Left lobe of liver (tissue), 2 donors: ENCODE data around the gene PRPSAP2. TPM values are rescaled to one million over a fixed set of nuclear protein-coding genes. Genes with fewer than 3 reads are reported as not detected.
A peak's percentile ranks its signal among the peaks of the same experiment; 100 is the strongest.
"Not testable (repeated sequence)": the region's sequence is repeated elsewhere in the genome, so short reads cannot be mapped to it uniquely, and the experiment has no call there.

Source experiments
- ATAC-seq: fragments of 200-7000 bp; cut with Tn5 transposase; one replicate; pipeline ENCODE4 v1.9.1; 2020; ENCODE audit warnings: mild to moderate bottlenecking, moderate library complexity
- DNase-seq: peaks from one replicate; pipeline ENCODE4 v3.0.0-alpha.2; 2020; ENCODE audit warnings: low spot score
- total RNA-seq: library from RNA; stranded (reverse); gene quantifications from one replicate; pipeline ENCODE4 v1.2.1, GENCODE V29; 2021
- donor health status: DM: no; HTN: no; CAD: no; lungs with moderate emphysema.
- donor health status: DM: no; HTN: yes; CAD: no.

PRPSAP2 gene
- total RNA-seq, 1 donor from 2014 or later = 15.6 TPM

DNA sequence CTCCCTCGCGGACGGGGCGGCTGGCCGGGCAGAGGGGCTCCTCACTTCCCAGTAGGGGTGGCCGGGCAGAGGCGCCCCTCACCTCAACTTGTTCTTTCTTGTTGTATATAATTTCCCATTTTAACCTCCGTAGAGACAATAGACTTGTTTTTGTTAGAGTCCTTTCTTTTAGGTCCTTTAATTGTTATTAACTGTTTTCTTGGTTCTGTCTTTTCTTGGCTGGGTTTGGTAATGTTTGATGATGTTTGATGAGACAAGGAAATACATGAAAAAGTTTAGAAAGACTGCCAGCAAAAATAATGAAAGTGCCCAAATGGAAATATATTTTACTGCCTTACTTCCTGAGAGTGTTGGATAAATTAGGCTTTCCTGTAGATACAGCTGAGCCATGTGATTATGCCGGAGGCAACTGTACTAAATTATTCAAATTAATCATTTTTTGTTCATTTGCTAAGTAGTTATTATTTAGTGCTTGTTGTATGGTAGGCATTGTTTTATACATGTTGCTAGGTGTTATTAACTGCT, 30.9 kb downstream of the PRPSAP2 start:
- DNase-seq = no peak
- no peak for ATAC-seq

DNA sequence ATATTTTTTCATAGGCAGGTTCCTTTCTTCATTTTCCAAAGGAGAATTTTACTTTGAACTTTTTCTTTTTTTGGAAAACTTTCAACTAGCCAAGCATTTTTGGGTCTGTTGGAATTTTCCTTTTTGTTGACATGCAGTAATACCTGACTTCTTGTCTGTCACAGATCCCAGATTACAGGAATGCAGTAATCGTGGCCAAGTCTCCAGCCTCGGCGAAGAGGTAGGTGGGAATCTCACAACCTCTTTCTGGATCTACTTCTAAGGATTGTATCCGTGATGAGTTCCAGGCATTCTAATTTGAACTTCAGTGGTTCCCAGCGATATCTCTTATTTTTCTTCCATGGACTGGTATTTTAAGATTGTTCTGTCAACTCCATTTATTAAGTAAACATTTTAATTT, 31.7 kb downstream of the PRPSAP2 start:
- peak; percentile 76 for ATAC-seq
- DNase-seq = no peak

GRCh38 chr17:18891541-18891940, 33.6 kb downstream of the PRPSAP2 start:
- DNase-seq (no peak), ATAC-seq (no peak)

GRCh38 chr17:18896146-18896545, 38.2 kb downstream of the PRPSAP2 start:
- ATAC-seq (no peak), DNase-seq (no peak)

DNA sequence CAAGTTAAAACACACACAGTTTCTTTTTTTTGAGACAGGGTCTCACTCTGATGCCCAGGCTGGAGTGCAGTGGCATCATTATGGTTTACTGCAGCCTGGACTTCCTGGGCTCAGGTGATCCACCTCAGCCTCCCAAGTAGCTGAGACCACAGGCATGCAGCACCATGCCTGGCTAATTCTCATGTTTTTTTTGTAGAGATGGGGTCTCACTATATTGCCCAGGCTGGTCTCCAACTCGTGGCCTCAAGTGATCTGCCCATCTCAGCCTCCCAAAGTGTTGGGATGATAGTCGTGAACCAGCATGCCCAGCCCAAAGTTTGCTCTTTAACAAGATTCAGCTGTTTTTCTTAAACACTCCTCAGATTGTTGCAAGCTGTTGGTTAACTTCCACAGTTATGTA, 39.0 kb downstream of the PRPSAP2 start:
- ATAC-seq = no peak
- DNase-seq = no peak

GRCh38 chr17:18904482-18904881, 46.6 kb downstream of the PRPSAP2 start:
- DNase-seq (no peak), ATAC-seq (no peak)

DNA sequence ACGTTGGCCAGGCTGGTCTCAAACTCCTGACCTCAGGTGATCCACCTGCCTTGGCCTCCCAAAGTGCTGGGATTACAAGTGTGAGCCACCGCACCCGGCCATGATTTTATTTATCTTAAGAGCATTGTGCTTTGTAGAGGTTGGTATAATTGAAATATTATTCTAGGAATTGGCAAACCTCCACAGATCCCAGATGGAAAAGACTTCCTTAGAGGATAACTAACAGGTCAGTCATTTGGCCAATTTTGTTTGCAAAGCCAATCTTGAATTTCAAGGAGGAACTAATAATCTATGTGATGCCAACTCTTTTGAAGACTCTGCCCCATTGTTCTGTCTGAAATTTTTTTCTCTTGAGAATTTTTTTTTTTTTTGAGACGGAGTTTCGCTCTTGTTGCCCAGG, 47.3 kb downstream of the PRPSAP2 start:
- ATAC-seq = no peak
- DNase-seq = no peak

DNA sequence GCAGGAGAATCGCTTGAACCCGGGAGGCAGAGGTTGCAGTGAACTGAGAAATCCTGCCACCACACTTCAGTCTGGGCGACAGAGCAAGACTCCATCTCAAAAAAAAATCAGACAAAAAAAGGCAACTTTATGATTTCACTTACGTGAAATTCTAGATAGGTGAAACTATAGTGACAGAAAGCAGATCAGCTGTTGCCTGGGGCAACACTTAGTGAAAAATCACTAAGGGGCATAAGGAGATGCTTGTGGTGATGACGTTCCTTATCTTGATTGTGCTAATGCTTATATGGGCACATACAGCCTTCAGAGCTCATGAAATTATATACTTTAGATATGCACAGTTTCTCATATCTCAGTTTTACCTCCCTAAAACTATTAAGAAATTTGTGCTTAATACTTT, 52.4 kb downstream of the PRPSAP2 start:
- no peak for ATAC-seq
- DNase-seq = no peak

GRCh38 chr17:18910881-18911280, 53.0 kb downstream of the PRPSAP2 start:
- ATAC-seq = no peak

GRCh38 chr17:18916816-18917500, 59.0 kb downstream of the PRPSAP2 start:
- DNase-seq (no peak), ATAC-seq (no peak)

More at GRCh38 chr17:18910881-18911280, 53.0 kb downstream of the PRPSAP2 start:
- peak; percentile 2 for DNase-seq

GRCh38 chr17:18917506-18918032, 59.6 kb downstream of the PRPSAP2 start:
- ATAC-seq (no peak), DNase-seq (no peak)

GRCh38 chr17:18919963-18920362, 62.0 kb downstream of the PRPSAP2 start:
- ATAC-seq (peak; percentile 88), DNase-seq (peak; percentile 66)

GRCh38 chr17:18920911-18921441, 63.0 kb downstream of the PRPSAP2 start:
- DNase-seq (no peak), ATAC-seq (peak; percentile 48)

DNA sequence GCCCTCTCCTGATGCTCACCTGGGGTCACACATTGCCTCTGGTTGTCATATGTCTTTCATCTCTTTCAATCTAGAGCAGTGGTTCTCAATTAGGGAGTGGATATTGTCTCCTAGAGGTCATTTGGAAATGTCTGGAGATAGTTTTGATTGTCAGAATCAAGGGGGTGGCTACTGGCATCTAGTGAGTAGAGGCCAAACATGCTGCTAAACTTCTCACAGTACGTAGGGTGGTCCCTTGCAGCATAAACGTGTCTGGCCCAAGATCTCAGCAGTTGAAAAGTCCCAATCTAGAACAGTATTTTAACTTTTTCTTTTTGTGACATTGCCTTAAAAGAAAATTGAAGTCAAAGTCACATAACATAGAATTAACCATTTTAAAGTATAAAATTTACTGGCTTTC, 63.6 kb downstream of the PRPSAP2 start:
- DNase-seq (no peak), ATAC-seq (no peak)

- no peak for ATAC-seq
- no peak for DNase-seq
Observed at GRCh38 chr17:18921912-18922451, 64.1 kb downstream of the PRPSAP2 start.

GRCh38 chr17:18922596-18922995, 64.7 kb downstream of the PRPSAP2 start:
- not testable (repeated sequence) for ATAC-seq, DNase-seq

GRCh38 chr17:18925187-18925586, 67.3 kb downstream of the PRPSAP2 start:
- no peak for DNase-seq
- ATAC-seq = peak; percentile 56

DNA sequence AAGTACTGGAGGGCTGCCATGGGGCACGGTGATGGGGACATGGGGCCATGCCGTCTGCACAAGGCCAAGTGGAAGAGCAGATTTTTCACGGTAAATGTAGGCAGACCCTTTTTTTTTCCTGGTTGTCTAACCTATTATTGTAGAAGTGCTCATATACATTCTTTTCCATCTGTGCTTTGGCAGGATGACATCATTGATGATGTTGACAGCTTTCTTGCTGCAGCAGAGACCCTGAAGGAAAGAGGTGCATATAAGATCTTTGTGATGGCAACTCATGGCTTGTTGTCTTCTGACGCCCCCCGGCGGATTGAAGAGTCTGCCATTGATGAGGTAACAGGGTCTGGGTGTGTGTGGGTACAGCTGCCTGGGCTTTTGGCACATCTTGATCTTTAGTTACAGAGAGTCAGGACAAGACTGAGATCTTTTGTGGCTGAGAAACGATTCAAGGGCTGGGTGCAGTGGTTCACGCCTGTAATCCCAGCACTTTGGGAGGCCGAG, 70.7 kb downstream of the PRPSAP2 start:
- DNase-seq (no peak), ATAC-seq (no peak)

- DNase-seq (no peak), ATAC-seq (peak; percentile 14)
Observed at GRCh38 chr17:18932360-18933055, 74.6 kb downstream of the PRPSAP2 start.

DNA sequence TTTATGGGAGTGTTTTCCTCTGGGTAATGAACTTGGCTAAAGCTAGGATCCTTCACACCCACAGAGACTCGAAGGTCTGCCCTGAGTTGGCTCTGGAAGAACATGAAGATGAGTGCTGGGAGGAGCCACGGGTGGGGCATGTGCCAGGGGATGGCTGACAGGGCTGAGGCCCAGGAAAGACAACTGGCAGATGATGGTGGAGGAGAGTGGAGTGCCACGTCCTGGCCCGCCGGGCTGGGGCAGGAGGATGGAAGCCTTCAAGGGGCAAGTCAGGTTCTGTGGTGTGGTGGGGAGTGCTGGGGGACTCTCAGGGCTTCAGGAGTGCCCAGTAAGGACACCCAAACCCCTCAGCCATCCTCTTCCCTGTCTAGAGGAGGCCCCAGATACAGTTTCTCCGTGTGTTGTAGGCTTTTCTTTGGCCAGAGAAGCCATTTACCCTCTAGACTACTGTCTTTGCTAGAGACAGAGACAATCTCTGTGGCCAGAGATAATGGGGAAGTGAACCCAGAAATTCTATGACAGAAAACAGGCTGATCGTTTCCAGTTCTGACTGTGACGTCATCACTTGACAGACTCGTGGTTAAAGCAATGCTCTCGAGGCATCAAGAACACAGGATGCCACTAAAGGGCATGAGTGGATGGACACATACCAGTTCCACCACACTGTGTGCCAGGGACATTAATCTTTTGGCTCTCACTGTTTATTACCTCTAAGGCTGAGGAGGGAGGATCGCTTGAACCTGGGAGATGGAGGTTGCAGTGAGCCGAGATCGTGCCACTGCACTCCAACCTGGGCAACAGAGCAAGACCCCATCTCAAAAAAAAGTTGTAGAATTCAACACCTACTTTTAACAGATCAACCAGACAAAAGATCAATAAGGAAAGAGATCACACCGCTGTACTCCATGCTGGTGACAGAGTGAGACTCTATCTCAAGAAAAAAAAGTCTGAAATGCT, 75.4 kb downstream of the PRPSAP2 start:
- DNase-seq (no peak), ATAC-seq (peak; percentile 62)
